IMR-90 (cell line): ENCODE measurements around the gene PERM1. TPM values are rescaled to one million over a fixed set of nuclear protein-coding genes. Genes with fewer than 3 reads are reported as not detected.

Experiments used
- ATAC-seq: fragments of 200-7000 bp; cut with Tn5 transposase; 2 replicates; pipeline ENCODE4 v1.9.1; 2020; ENCODE audit warnings: low read depth, mild to moderate bottlenecking, moderate library complexity
- BruUV-seq: library from RNA; stranded (reverse); fragments of 400-500 nt; replicated peaks from 2 replicates; lab custom pipeline; 2021; lab: Mats Ljungman, UMichigan
- CTCF ChIA-PET: fragments of 300-600 bp; formaldehyde crosslinking; extraction: SDS; loops from one replicate; lab custom pipeline; 2021; ENCODE audit warnings: antibody characterized with exemption; lab: Yijun Ruan, JAX
- POLR2A ChIA-PET: fragments of 300-600 bp; sonication (Branson Sonifier 250); formaldehyde crosslinking; loops from one replicate; lab custom pipeline; 2022; ENCODE audit warnings: antibody characterized with exemption; ENCODE audit not compliant: unreplicated experiment; lab: Charles Lee
- DNase-seq: peaks from one replicate; pipeline ENCODE4 v3.0.0; 2013
- H2AFZ ChIP-seq: replicated peaks from 2 replicates; pipeline ENCODE3; 2013; ENCODE audit warnings: low read length, mild to moderate bottlenecking; ENCODE audit not compliant: poor library complexity
- H2AK5ac ChIP-seq: 2 replicates; pipeline ENCODE4 v1.6.1; 2013; ENCODE audit warnings: low read depth, low read length, inconsistent platforms
- H2AK9ac ChIP-seq: replicated peaks from 2 replicates; pipeline ENCODE3; 2013; ENCODE audit warnings: mild to moderate bottlenecking, low read depth, low read length, moderate library complexity; ENCODE audit not compliant: poor library complexity
- H2BK120ac ChIP-seq: 2 replicates; pipeline ENCODE4 v1.6.1; 2013; ENCODE audit warnings: low read depth, low read length, inconsistent platforms
- H2BK15ac ChIP-seq: 3 replicates; pipeline ENCODE4 v1.6.1; 2013; ENCODE audit warnings: low read depth, low read length, inconsistent platforms
- H2BK20ac ChIP-seq: 2 replicates; pipeline ENCODE4 v1.6.1; 2013; ENCODE audit warnings: low read depth, mild to moderate bottlenecking, inconsistent platforms, low read length, moderate library complexity
- H2BK5ac ChIP-seq: 2 replicates; pipeline ENCODE4 v1.6.1; 2013; ENCODE audit warnings: mild to moderate bottlenecking, low read depth, low read length, inconsistent platforms; ENCODE audit not compliant: poor library complexity, severe bottlenecking
- H3K14ac ChIP-seq: replicated peaks from 2 replicates; pipeline ENCODE4 v1.6.1; 2013; ENCODE audit warnings: low read depth, low read length, inconsistent platforms
- H3K18ac ChIP-seq: 2 replicates; pipeline ENCODE4 v1.6.1; 2013; ENCODE audit warnings: low read depth, low read length, control low read depth
- H3K23ac ChIP-seq: 2 replicates; pipeline ENCODE4 v1.6.1; 2013; ENCODE audit warnings: low read depth, low read length, inconsistent platforms
- H3K27ac ChIP-seq: 2 replicates; pipeline ENCODE4 v1.5.1; 2013; ENCODE audit warnings: mild to moderate bottlenecking, control low read depth, low read length; ENCODE audit not compliant: insufficient read depth
- H3K27me3 ChIP-seq: 2 replicates; pipeline ENCODE4 v1.6.1; 2013; ENCODE audit warnings: low read length; ENCODE audit not compliant: control insufficient read depth, insufficient read depth
- H3K36me3 ChIP-seq: 2 replicates; pipeline ENCODE4 v1.6.1; 2013; ENCODE audit warnings: low read length, mixed read lengths; ENCODE audit not compliant: control insufficient read depth, insufficient read depth
- H3K4ac ChIP-seq: 2 replicates; pipeline ENCODE4 v1.6.1; 2013; ENCODE audit warnings: low read depth, low read length, inconsistent platforms
- H3K4me1 ChIP-seq: 2 replicates; pipeline ENCODE4 v1.6.1; 2013; ENCODE audit warnings: low read length, mixed read lengths; ENCODE audit not compliant: control insufficient read depth, insufficient read depth
- H3K4me2 ChIP-seq: 2 replicates; pipeline ENCODE4 v1.6.1; 2013; ENCODE audit warnings: low read depth, mild to moderate bottlenecking, control low read depth, low read length, moderate library complexity
- H3K4me3 ChIP-seq: 2 replicates; pipeline ENCODE4 v1.5.1; 2013; ENCODE audit warnings: low read depth, mild to moderate bottlenecking, control low read depth, low read length, moderate library complexity; ENCODE audit not compliant: insufficient read depth
- H3K56ac ChIP-seq: 2 replicates; pipeline ENCODE4 v1.6.1; 2013; ENCODE audit warnings: low read length, inconsistent platforms; ENCODE audit not compliant: insufficient read depth; ENCODE audit errors: extremely low read depth
- H3K79me1 ChIP-seq, 2 experiments: 2 replicates each; pipeline ENCODE4 v1.6.1; 2013; ENCODE audit warnings: low read length in 2 of 2, inconsistent platforms in 1 of 2, low read depth in 1 of 2
- H3K9ac ChIP-seq: 2 replicates; pipeline ENCODE4 v1.6.1; 2013; ENCODE audit warnings: low read depth, low read length, control low read depth
- H3K9me1 ChIP-seq: 2 replicates; pipeline ENCODE4 v1.6.1; 2013; ENCODE audit warnings: low read length, inconsistent platforms; ENCODE audit not compliant: insufficient read depth
- H3K9me3 ChIP-seq: 2 replicates; pipeline ENCODE4 v1.6.1; 2013; ENCODE audit warnings: low read length; ENCODE audit not compliant: control insufficient read depth, insufficient read depth
- H4K20me1 ChIP-seq: 2 replicates; pipeline ENCODE4 v1.6.1; 2013; ENCODE audit warnings: low read length, inconsistent platforms; ENCODE audit not compliant: insufficient read depth
- H4K5ac ChIP-seq: 2 replicates; pipeline ENCODE4 v1.6.1; 2013; ENCODE audit warnings: mild to moderate bottlenecking, low read depth, low read length, control low read depth
- H4K8ac ChIP-seq, 2 experiments: 2 replicates each; pipeline ENCODE4 v1.6.1; 2013; ENCODE audit warnings: low read depth in 2 of 2, low read length in 2 of 2, control low read depth in 1 of 2, inconsistent platforms in 1 of 2
- H4K91ac ChIP-seq: 2 replicates; pipeline ENCODE4 v1.6.1; 2013; ENCODE audit warnings: low read depth, low read length, inconsistent platforms; ENCODE audit not compliant: insufficient read depth
- BHLHE40 ChIP-seq: fragments of 150-350 bp; IDR thresholded peaks from 2 replicates; pipeline ENCODE4 v1.6.1; 2016; ENCODE audit warnings: mild to moderate bottlenecking, low read depth, low read length
- CEBPB ChIP-seq: IDR thresholded peaks from 2 replicates; pipeline ENCODE4 v1.6.1; 2012; ENCODE audit warnings: low read depth, low read length, improper control_type of control experiment
- CHD1 ChIP-seq: IDR thresholded peaks from 2 replicates; pipeline ENCODE4 v1.6.1; 2012; ENCODE audit warnings: low read depth, low read length, improper control_type of control experiment
- FOS ChIP-seq: fragments of 150-350 bp; IDR thresholded peaks from 2 replicates; pipeline ENCODE4 v1.6.1; 2016; ENCODE audit warnings: low read depth, low read length
- MAFK ChIP-seq: IDR thresholded peaks from 2 replicates; pipeline ENCODE4 v1.6.1; 2012; ENCODE audit warnings: low read depth, low read length, improper control_type of control experiment
- MAZ ChIP-seq: IDR thresholded peaks from 2 replicates; pipeline ENCODE4 v1.6.1; 2012; ENCODE audit warnings: low read depth, mild to moderate bottlenecking, low read length, improper control_type of control experiment, moderate library complexity, borderline replicate concordance
- MXI1 ChIP-seq: IDR thresholded peaks from 2 replicates; pipeline ENCODE4 v1.6.1; 2012; ENCODE audit warnings: low read depth, mild to moderate bottlenecking, low read length, moderate library complexity, borderline replicate concordance
- NFE2L2 ChIP-seq: fragments of 150-350 bp; IDR thresholded peaks from 2 replicates; pipeline ENCODE4 v1.6.1; 2016; ENCODE audit warnings: low read depth, mild to moderate bottlenecking, low read length
- POLR2A ChIP-seq: IDR thresholded peaks from 2 replicates; pipeline ENCODE4 v1.6.1; 2012; ENCODE audit warnings: mild to moderate bottlenecking, low read depth, low read length
- RAD21 ChIP-seq: IDR thresholded peaks from 2 replicates; pipeline ENCODE4 v1.6.1; 2012; ENCODE audit warnings: low read length, improper control_type of control experiment
- RCOR1 ChIP-seq: IDR thresholded peaks from 2 replicates; pipeline ENCODE4 v1.6.1; 2012; ENCODE audit warnings: mild to moderate bottlenecking, low read length, improper control_type of control experiment; ENCODE audit not compliant: insufficient replicate concordance
- RFX5 ChIP-seq: IDR thresholded peaks from 2 replicates; pipeline ENCODE4 v1.8.0; 2012; ENCODE audit warnings: low read depth, mild to moderate bottlenecking, low read length, moderate library complexity
- SMC3 ChIP-seq: fragments of 150-350 bp; IDR thresholded peaks from 2 replicates; pipeline ENCODE4 v1.6.1; 2016; ENCODE audit warnings: low read depth, mild to moderate bottlenecking, antibody characterized with exemption, low read length, moderate library complexity
- WGBS, 2 experiments: methylation state at CpG; one replicate each; pipeline versions ENCODE4 v1.1.5 to v1.1.7; 2013; ENCODE audit warnings: missing lambda C conversion rate in 2 of 2; ENCODE audit not compliant: insufficient read length in 1 of 2; ENCODE audit errors: extremely low coverage in 2 of 2; 5-methylcytosine and 5-hydroxymethylcytosine counted together
- dilution Hi-C: fragments of 300-500 bp; cut with HindIII; formaldehyde crosslinking; loops from one replicate; pipeline ENCODE4 v1.14.3; 2018; ENCODE audit warnings: low sequenced_read_pairs; ENCODE audit not compliant: unreplicated experiment
- in situ Hi-C: fragments of 300-500 bp; cut with MboI; formaldehyde crosslinking; loops from 3 replicates; pipeline ENCODE4 v1.14.3; 2019; ENCODE audit warnings: low sequenced_read_pairs, inconsistent platforms, mixed read lengths
- intact Hi-C: fragments of 100-400 bp; cut with micrococcal nuclease; formaldehyde crosslinking; loops from 2 replicates; pipeline ENCODE4 v1.10.0; 2022
- polyA plus RNA-seq, 3 experiments: library from polyadenylated mRNA; depleted of rRNA; stranded (reverse); fragments of >200 nt; gene quantifications; 2 replicates each; pipeline ENCODE4 v1.2.3, GENCODE V29; 2012; ENCODE audit warnings: low replicate concordance in 1 of 3
- total RNA-seq: library from RNA; depleted of rRNA; stranded (reverse); fragments of >200 nt; gene quantifications from 2 replicates; pipeline ENCODE4 v1.2.3, GENCODE V29; 2012
- TF ChIP-seq, protein P1 (sequence below): fragments of 150-350 bp; IDR thresholded peaks from 2 replicates; pipeline ENCODE4 v1.6.1; 2017; ENCODE audit warnings: mild to moderate bottlenecking, antibody characterized with exemption, low read length, low read depth
- TF ChIP-seq, protein P2 (sequence below): conservative IDR thresholded peaks from 2 replicates; pipeline ENCODE4 v1.5.1; 2012; ENCODE audit warnings: mild to moderate bottlenecking, low read depth, low read length, improper control_type of control experiment
- TF ChIP-seq, protein P3 (sequence below): fragments of 150-350 bp; IDR thresholded peaks from 2 replicates; pipeline ENCODE4 v1.6.1; 2016; ENCODE audit warnings: low read depth, mild to moderate bottlenecking, low read length, moderate library complexity, borderline replicate concordance

PERM1 gene
- total and polyA plus RNA-seq, 2 of the 4 experiments (the other 2 are of a cell fraction) = not detected

DNA sequence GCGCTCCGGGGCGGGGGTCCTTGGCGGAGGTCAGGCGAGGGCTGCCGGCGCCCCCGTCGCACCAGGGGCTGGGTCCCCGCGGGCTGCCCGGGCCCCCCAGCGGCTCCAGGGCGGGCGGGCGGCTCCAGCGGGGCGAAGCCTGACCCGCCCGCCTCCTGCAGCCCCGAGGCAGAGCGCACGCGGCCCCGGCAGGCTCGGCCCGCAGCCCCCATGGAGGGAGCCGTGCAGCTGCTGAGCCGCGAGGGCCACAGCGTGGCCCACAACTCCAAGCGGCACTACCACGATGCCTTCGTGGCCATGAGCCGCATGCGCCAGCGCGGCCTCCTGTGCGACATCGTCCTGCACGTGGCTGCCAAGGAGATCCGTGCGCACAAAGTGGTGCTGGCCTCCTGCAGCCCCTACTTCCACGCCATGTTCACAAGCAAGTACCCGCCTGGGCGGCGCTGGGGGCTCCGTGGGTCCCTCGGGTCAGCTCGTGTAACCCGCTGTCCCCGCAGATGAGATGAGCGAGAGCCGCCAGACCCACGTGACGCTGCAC lies 20.7 kb downstream of the PERM1 start:
- dilution Hi-C loops (no loop called here), in situ Hi-C loops (no loop called here), intact Hi-C loops (no loop called here)
- Histone ChIP-seq H3K56ac (no peak overlapping the region), H3K79me1 (peaks cover 12 to 45% of the 10 kb centered on the region in 2 experiments), H4K91ac (no peak overlapping the region), H2BK5ac (no peak overlapping the region), H4K20me1 (peaks cover 15% of the 10 kb centered on the region), H2AK9ac (peak overlapping the region; percentile 94), H3K9ac (peak overlapping the region; percentile 59; the same call in 1 of the 2 replicates), H3K4me1 (peaks cover 16% of the 10 kb centered on the region), H4K5ac (no peak overlapping the region), H2BK120ac (no peak overlapping the region), H2AK5ac (peak overlapping the region; percentile 74), H3K14ac (no peak overlapping the region), H4K8ac (no peak overlapping the region; a peak in 1 of 4 replicates), H3K4me3 (peak overlapping the region; percentile 91), H3K4ac (0 out of 2 replicates have a peak overlapping the region, but pooled peaks have one; percentile 5), H3K9me3 (no peaks in the 10 kb centered on the region), H3K36me3 (peaks cover 28% of the 10 kb centered on the region), H3K9me1 (0 out of 2 replicates have a peak, but pooled peaks cover 8% of the 10 kb centered on the region), H3K27ac (no peak overlapping the region; the same call in 1 of the 2 replicates), H2BK20ac (no peak overlapping the region), H2BK15ac (no peak overlapping the region), H3K4me2 (peak overlapping the region; percentile 68), H2AFZ (peak overlapping the region; percentile 86), H3K27me3 (no peaks in the 10 kb centered on the region), H3K23ac (no peak overlapping the region), H3K18ac (no peak overlapping the region)
- TF ChIP-seq CHD1 (no peak), FOS (no peak), BHLHE40 (no peak), NFE2L2 (no peak), SMC3 (no peak), POLR2A (no peak), MAZ (no peak), MAFK (no peak), RCOR1 (no peak), MXI1 (no peak), CEBPB (no peak), RFX5 (no peak), RAD21 (no peak)
- TF ChIP-seq, protein P1, sequence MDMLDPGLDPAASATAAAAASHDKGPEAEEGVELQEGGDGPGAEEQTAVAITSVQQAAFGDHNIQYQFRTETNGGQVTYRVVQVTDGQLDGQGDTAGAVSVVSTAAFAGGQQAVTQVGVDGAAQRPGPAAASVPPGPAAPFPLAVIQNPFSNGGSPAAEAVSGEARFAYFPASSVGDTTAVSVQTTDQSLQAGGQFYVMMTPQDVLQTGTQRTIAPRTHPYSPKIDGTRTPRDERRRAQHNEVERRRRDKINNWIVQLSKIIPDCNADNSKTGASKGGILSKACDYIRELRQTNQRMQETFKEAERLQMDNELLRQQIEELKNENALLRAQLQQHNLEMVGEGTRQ = no peak
- TF ChIP-seq, protein P2, sequence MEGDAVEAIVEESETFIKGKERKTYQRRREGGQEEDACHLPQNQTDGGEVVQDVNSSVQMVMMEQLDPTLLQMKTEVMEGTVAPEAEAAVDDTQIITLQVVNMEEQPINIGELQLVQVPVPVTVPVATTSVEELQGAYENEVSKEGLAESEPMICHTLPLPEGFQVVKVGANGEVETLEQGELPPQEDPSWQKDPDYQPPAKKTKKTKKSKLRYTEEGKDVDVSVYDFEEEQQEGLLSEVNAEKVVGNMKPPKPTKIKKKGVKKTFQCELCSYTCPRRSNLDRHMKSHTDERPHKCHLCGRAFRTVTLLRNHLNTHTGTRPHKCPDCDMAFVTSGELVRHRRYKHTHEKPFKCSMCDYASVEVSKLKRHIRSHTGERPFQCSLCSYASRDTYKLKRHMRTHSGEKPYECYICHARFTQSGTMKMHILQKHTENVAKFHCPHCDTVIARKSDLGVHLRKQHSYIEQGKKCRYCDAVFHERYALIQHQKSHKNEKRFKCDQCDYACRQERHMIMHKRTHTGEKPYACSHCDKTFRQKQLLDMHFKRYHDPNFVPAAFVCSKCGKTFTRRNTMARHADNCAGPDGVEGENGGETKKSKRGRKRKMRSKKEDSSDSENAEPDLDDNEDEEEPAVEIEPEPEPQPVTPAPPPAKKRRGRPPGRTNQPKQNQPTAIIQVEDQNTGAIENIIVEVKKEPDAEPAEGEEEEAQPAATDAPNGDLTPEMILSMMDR = no peak
- TF ChIP-seq, protein P3, sequence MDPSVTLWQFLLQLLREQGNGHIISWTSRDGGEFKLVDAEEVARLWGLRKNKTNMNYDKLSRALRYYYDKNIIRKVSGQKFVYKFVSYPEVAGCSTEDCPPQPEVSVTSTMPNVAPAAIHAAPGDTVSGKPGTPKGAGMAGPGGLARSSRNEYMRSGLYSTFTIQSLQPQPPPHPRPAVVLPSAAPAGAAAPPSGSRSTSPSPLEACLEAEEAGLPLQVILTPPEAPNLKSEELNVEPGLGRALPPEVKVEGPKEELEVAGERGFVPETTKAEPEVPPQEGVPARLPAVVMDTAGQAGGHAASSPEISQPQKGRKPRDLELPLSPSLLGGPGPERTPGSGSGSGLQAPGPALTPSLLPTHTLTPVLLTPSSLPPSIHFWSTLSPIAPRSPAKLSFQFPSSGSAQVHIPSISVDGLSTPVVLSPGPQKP = no peak
- DNase-seq (no peak), ATAC-seq (peak; percentile 3; the same call in 1 of the 2 replicates)
- POLR2A ChIA-PET = interaction anchor here (0.6 kb wide), 1 partner anchor 390 kb away, joined by 3 read pairs; no protein-coding TSS in a partner anchor
- WGBS, 2 experiments = 47% methylated on average over 40 of the region's 56 CpGs; no CpG with 5 or more reads in 1 of the 2 experiments
- BruUV-seq = no TSS peak
- CTCF ChIA-PET = no interaction called here
